ENCODE data around the gene MEGF10. TPM values are rescaled to one million over a fixed set of nuclear protein-coding genes. Genes with fewer than 3 reads are reported as not detected.
A peak's percentile ranks its signal among the peaks of the same experiment; 100 is the strongest.

MEGF10 gene
- total and polyA plus RNA-seq, 2 of the 8 experiments (the other 6 are each of a cell fraction or from before 2014, with no cell fraction given), result 38.2 to 53.1 TPM

DNA sequence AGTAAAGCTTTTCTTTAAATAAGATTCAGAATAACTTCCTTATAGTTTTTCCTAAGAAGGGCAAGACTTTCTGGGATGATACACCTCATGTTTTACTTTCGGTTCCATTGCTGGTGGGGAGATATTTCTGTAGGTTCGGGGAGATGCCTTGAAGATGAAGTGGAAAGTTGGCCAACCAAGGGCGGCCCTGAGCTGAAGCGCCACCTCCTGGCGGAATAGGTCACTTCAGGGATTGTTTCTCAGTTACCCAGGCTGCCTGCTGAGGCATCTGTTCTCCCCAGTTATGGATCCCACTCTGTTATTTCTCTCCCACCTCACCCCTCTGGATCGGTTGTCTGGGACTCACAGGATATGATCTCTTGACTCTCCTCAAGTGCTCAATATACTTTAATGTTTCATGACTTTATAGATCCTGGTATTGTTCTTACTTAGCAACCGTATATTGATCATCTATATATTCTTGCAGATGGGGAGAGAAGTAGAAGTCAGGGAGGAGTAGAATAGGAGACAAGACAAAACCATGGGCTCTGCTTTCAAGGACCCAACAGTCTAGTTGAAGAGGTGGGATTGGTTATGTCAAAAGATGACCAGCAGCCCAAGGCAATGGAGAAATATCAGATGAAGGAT, 23.4 kb downstream of the MEGF10 start:
- H2AFZ ChIP-seq (ENCODE audit: low read length), result no peak overlapping the region
- H3K4me1 ChIP-seq (replicated peaks in 1 of 4; ENCODE audit: control insufficient read depth in 3 of 4, insufficient read depth in 4 of 4, low read length in 3 of 4), result peaks cover 0 to 12% (median 6%) of the 10 kb centered on the region in 4 experiments; a peak in 5 of 7 replicates
- ChIA-PET CTCF (ENCODE audit: partially characterized antibody) (interaction anchor here (0.6 to 3.3 kb wide), 19 partner anchors 9 to 467 kb away, joined by 3 to 12 read pairs (median 4); no protein-coding TSS in a partner anchor), POLR2A (ENCODE audit: partially characterized antibody) (no interaction called here)
- no peaks in the 10 kb centered on the region for H3K23me2 ChIP-seq (ENCODE audit: low read depth, low read length)
- no peaks in the 10 kb centered on the region for H3K9me3 ChIP-seq (ENCODE audit: insufficient read depth in 2 of 2, low read depth in 1 of 2, low read length in 1 of 2)
- no peak overlapping the region for H4K91ac ChIP-seq (replicated peaks; ENCODE audit: insufficient read length, low read length)
- H3K18ac ChIP-seq (ENCODE audit: extremely low read depth, low read length), result no peak overlapping the region
- H2BK120ac ChIP-seq (replicated peaks; ENCODE audit: low read depth, low read length), result no peak overlapping the region
- FAIRE-seq (peak; percentile 83), DNase-seq (ENCODE audit: low read depth in 1 of 2, low spot score in 2 of 2) (peak in 1 of 2 experiments; percentile 89)
- H3K14ac ChIP-seq (ENCODE audit: insufficient read length), result no peak overlapping the region
- 55% methylated on average over 7 of the region's 7 CpGs; no CpG with 5 or more reads in 1 of the 2 experiments for WGBS, 2 experiments (ENCODE audit: extremely low coverage in 1 of 2, insufficient coverage in 1 of 2, insufficient read length in 1 of 2, insufficient replicate concordance in 2 of 2, low coverage in 1 of 2, low lambda C conversion rate in 2 of 2, missing lambda C conversion rate in 1 of 2)
- no peak overlapping the region for H3K4me2 ChIP-seq (ENCODE audit: insufficient read depth in 1 of 2, low read depth in 2 of 2, low read length in 2 of 2)
- no peak overlapping the region for H3K9ac ChIP-seq (replicated peaks in 1 of 4; ENCODE audit: extremely low read depth in 1 of 4, low read depth in 3 of 4, low read length in 3 of 4)
- H2BK5ac ChIP-seq (ENCODE audit: low read depth, low read length), result no peak overlapping the region
- peaks cover 0 to 88% of the 10 kb centered on the region in 2 experiments; a peak in 3 of 4 replicates for H3K79me2 ChIP-seq (ENCODE audit: control insufficient read depth in 1 of 2, insufficient read depth in 2 of 2, low read length in 2 of 2)
- H4K20me1 ChIP-seq (replicated peaks in 1 of 2; ENCODE audit: control insufficient read depth in 1 of 2, insufficient read depth in 2 of 2, low read length in 2 of 2), result no peaks in the 10 kb centered on the region
- no peak overlapping the region for H2BK20ac ChIP-seq (ENCODE audit: low read length)
- no peak overlapping the region for H3K23ac ChIP-seq (ENCODE audit: insufficient read length)
- no peak overlapping the region for H4K8ac ChIP-seq (ENCODE audit: extremely low read depth, insufficient read depth, low read length)
- no peak overlapping the region for H2BK12ac ChIP-seq (ENCODE audit: low read depth, low read length)
- no peaks in the 10 kb centered on the region for H3K27me3 ChIP-seq (replicated peaks in 1 of 4; ENCODE audit: control insufficient read depth in 3 of 4, extremely low read depth in 1 of 4, insufficient read depth in 3 of 4, low read length in 3 of 4)
- no peak overlapping the region for H3K56ac ChIP-seq (replicated peaks; ENCODE audit: insufficient read length, low read depth, low read length)
- H3K4ac ChIP-seq (replicated peaks; ENCODE audit: insufficient read length, low read depth, low read length), result no peak overlapping the region
- H3K27ac ChIP-seq (ENCODE audit: low read depth, low read length), result no peak overlapping the region
- no peak overlapping the region for H4K5ac ChIP-seq (ENCODE audit: insufficient read length, low read depth, low read length)
- no peaks in the 10 kb centered on the region for H3K79me1 ChIP-seq (ENCODE audit: low read depth, low read length)
- no peak overlapping the region for H3K4me3 ChIP-seq (ENCODE audit: extremely low read depth in 1 of 4, insufficient read depth in 2 of 4, low read depth in 3 of 4, low read length in 4 of 4)
- no peak overlapping the region for H2AK5ac ChIP-seq (ENCODE audit: low read depth, low read length)
- no peak overlapping the region for H2BK15ac ChIP-seq (ENCODE audit: low read length)
- no peaks in the 10 kb centered on the region for H3K36me3 ChIP-seq (ENCODE audit: control insufficient read depth in 2 of 4, insufficient read depth in 4 of 4, low read length in 3 of 4)
- TF ChIP-seq CHD2 (IDR thresholded peaks at IDR 0.05; ENCODE audit: low read length) (no peak), ASH2L (IDR thresholded peaks at IDR 0.05; ENCODE audit: low read length) (no peak), CHD1 (IDR thresholded peaks at IDR 0.05; ENCODE audit: low read depth, low read length) (no peak), CBX5 (IDR thresholded peaks at IDR 0.05; ENCODE audit: low read depth, low read length) (no peak)

Data from H1 (cell line).